GM12878 (cell line): Measurements from ENCODE around the gene SPRED3. TPM values are rescaled to one million over a fixed set of nuclear protein-coding genes. Genes with fewer than 3 reads are reported as not detected.

Source experiments
- ATF3 ChIP-seq: IDR thresholded peaks from 2 replicates; pipeline ENCODE4 v1.6.1; 2011; ENCODE audit warnings: low read depth, mild to moderate bottlenecking, low read length, moderate library complexity, borderline replicate concordance; ENCODE audit errors: extremely low read depth
- CBX3 ChIP-seq: fragments of 200-600 bp; sonication (generic); IDR thresholded peaks from 2 replicates; pipeline ENCODE4 v1.6.1; 2016; ENCODE audit warnings: low read depth, borderline replicate concordance
- KLF5 ChIP-seq: fragments of 450-650 bp; IDR thresholded peaks from 2 replicates; pipeline ENCODE4 v1.6.1; 2014; ENCODE audit warnings: mild to moderate bottlenecking; ENCODE audit not compliant: partially characterized antibody
- MYC ChIP-seq: IDR thresholded peaks from 2 replicates; pipeline ENCODE4 v1.6.1; 2011; ENCODE audit warnings: mild to moderate bottlenecking, low read length, moderate library complexity, inconsistent platforms; ENCODE audit not compliant: insufficient read depth, insufficient replicate concordance, insufficient read length, severe bottlenecking
- NKRF ChIP-seq: fragments of 450-650 bp; conservative IDR thresholded peaks from 2 replicates; pipeline ENCODE4 v1.6.1; 2017; ENCODE audit warnings: mild to moderate bottlenecking, moderate library complexity
- PAX5 ChIP-seq: IDR thresholded peaks from 2 replicates; pipeline ENCODE4 v1.6.1; 2011; ENCODE audit warnings: low read depth, low read length, borderline replicate concordance
- PAX8 ChIP-seq: fragments of 450-650 bp; IDR thresholded peaks from 2 replicates; pipeline ENCODE4 v1.6.1; 2017; ENCODE audit warnings: mild to moderate bottlenecking, moderate library complexity
- RELB ChIP-seq: fragments of 450-650 bp; IDR thresholded peaks from 2 replicates; pipeline ENCODE4 v1.6.1; 2017; ENCODE audit warnings: low read depth, mild to moderate bottlenecking, moderate library complexity
- RFX5 ChIP-seq: IDR thresholded peaks from 2 replicates; pipeline ENCODE4 v1.6.1; 2011; ENCODE audit warnings: low read depth, low read length, improper control_type of control experiment
- SIN3A ChIP-seq: IDR thresholded peaks from 2 replicates; pipeline ENCODE4 v1.6.1; 2012; ENCODE audit warnings: low read depth, low read length, improper control_type of control experiment
- SMC3 ChIP-seq: IDR thresholded peaks from 2 replicates; pipeline ENCODE4 v1.6.1; 2011; ENCODE audit warnings: low read length, improper control_type of control experiment, borderline replicate concordance
- SUPT20H ChIP-seq: IDR thresholded peaks from 2 replicates; pipeline ENCODE4 v1.6.1; 2011; ENCODE audit warnings: low read depth, mild to moderate bottlenecking, low read length, moderate library complexity, borderline replicate concordance; ENCODE audit not compliant: control insufficient read depth
- ZBTB11 ChIP-seq: fragments of 450-650 bp; formaldehyde crosslinking; IDR thresholded peaks from 2 replicates; pipeline ENCODE4 v1.5.0; 2022; ENCODE audit warnings: mild to moderate bottlenecking, missing genetic modification characterization
- ZNF207 ChIP-seq: fragments of 450-650 bp; IDR thresholded peaks from 2 replicates; pipeline ENCODE4 v1.6.1; 2014; ENCODE audit warnings: antibody characterized with exemption, mild to moderate bottlenecking, borderline replicate concordance
- ZNF217 ChIP-seq: fragments of 450-650 bp; IDR thresholded peaks from 2 replicates; pipeline ENCODE4 v1.6.1; 2017; ENCODE audit warnings: antibody characterized with exemption, mild to moderate bottlenecking
- ZNF592 ChIP-seq: fragments of 450-650 bp; IDR thresholded peaks from 2 replicates; pipeline ENCODE4 v1.6.1; 2017; ENCODE audit warnings: mild to moderate bottlenecking, moderate library complexity
- polyA plus RNA-seq, 11 experiments: library from polyadenylated mRNA; depleted of rRNA in 4 of 11; unstranded in 6 of 11; stranded (reverse) in 5 of 11; fragments of >200 nt; fragmentation: Nextera tagmentation in 4 of 11; fragmentation: Illumina TruSeq in 1 of 11; extraction: Ambion mirVana in 4 of 11; extraction: Trizol in 1 of 11; gene quantifications; 1 replicate in 1 of 11; 2 replicates in 10 of 11; pipeline versions ENCODE4 v1.2.1 to v1.2.3, GENCODE V29; 2011 to 2016; ENCODE audit warnings: inconsistent platforms in 2 of 11, missing spikeins in 2 of 11, low read depth in 1 of 11
- total RNA-seq, 4 experiments: library from RNA; depleted of rRNA in 3 of 4; stranded (reverse); fragments of >200 nt in 3 of 4; fragmentation: Illumina TruSeq in 1 of 4; extraction: Trizol in 1 of 4; gene quantifications; 2 replicates each; pipeline versions ENCODE4 v1.2.1 to v1.2.3, GENCODE V29; 2013 to 2021

Gene SPRED3
- total and polyA plus RNA-seq, 10 of the 15 experiments (the other 5 are each of a cell fraction or from before 2014, with no cell fraction given) = 0.09 to 1.5 (median 0.31) TPM; not detected in 2

GRCh38 chr19:38402967-38403674 lies 14.6 kb downstream of the SPRED3 start, which contains the start of gene FAM98C (continued):
- TF ChIP-seq ZBTB11 (no peak), SMC3 (peak; percentile 71), NKRF (peak; percentile 77; the same call in 1 of the 2 replicates), RFX5 (peak; percentile 49; the same call in 1 of the 2 replicates), MYC (peak; percentile 36), RELB (no peak), ZNF217 (0 out of 2 replicates have a peak, but pooled peaks have one; percentile 37), ZNF207 (0 out of 2 replicates have a peak, but pooled peaks have one; percentile 72), PAX5 (0 out of 2 replicates have a peak, but pooled peaks have one; percentile 21), ATF3 (no peak), ZNF592 (peak; percentile 76; the same call in 1 of the 2 replicates), SUPT20H (no peak), CBX3 (no peak), KLF5 (peak; percentile 45), PAX8 (no peak), SIN3A (peak; percentile 60; the same call in 1 of the 2 replicates)
